Gastroesophageal sphincter (tissue), 3 donors: ENCODE results near the gene POU2AF1.

Source experiments
- EP300 ChIP-seq: sonication (generic); formaldehyde crosslinking; IDR thresholded peaks from one replicate; pipeline ENCODE4 v1.6.1; 2017; ENCODE audit warnings: antibody characterized with exemption, mild to moderate bottlenecking
- POLR2A ChIP-seq, 2 donors: fragments of 450-650 bp; IDR thresholded peaks; one replicate each; pipeline ENCODE4 v1.6.1; 2017; ENCODE audit warnings: antibody characterized with exemption in 2 of 2, mild to moderate bottlenecking in 2 of 2, moderate library complexity in 1 of 2
- TF ChIP-seq, protein P1 (sequence below), 4 experiments: fragments of 200-600 bp in 2 of 4; fragments of 450-650 bp in 2 of 4; sonication (generic) in 1 of 4; IDR thresholded peaks; one replicate each; pipeline ENCODE4 v1.5.1; 2017 to 2019; ENCODE audit warnings: antibody characterized with exemption in 4 of 4, mild to moderate bottlenecking in 2 of 4, moderate library complexity in 2 of 4

DNA sequence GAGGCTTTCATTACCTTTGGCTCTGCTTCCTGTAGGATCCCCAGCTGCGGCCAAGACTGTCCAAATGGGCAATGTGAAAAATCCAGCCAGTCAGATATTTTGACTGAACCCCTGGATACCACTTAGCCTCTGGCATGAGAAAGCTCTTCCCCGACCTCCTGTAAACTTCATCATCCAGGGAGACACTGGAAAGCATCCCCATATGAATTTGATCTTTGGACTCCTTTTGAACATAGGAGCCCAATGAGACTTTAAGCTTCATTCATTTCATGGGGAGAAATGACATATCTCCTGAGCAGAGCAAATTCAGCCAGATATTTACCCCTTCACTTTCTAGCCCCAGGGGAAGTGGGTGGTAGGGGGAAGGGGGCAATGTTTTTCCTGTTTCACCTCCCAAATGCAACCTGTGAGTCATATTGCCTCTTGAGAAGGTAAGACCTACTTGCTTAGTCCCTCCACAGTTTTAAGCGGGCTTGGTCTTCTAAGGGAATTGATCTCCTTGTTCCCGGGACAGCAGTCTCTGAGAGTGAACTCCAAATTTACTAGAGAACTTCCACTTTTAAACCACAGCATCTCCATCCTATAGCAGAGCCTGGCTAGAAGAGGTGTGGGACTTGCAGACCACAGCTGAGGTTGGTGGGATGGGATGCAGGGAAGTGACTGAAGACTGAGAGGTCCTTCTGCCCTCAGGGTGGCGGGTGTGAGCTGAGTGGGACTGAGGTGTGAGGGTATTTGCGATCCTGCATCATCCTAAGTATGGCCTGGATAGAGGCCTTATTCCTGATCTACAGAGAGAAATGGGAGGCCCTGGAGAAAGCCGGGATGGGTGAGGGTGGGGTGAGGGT is 20.3 kb upstream of the POU2AF1 start:
- no peak for TF ChIP-seq EP300
- TF ChIP-seq, protein P1, sequence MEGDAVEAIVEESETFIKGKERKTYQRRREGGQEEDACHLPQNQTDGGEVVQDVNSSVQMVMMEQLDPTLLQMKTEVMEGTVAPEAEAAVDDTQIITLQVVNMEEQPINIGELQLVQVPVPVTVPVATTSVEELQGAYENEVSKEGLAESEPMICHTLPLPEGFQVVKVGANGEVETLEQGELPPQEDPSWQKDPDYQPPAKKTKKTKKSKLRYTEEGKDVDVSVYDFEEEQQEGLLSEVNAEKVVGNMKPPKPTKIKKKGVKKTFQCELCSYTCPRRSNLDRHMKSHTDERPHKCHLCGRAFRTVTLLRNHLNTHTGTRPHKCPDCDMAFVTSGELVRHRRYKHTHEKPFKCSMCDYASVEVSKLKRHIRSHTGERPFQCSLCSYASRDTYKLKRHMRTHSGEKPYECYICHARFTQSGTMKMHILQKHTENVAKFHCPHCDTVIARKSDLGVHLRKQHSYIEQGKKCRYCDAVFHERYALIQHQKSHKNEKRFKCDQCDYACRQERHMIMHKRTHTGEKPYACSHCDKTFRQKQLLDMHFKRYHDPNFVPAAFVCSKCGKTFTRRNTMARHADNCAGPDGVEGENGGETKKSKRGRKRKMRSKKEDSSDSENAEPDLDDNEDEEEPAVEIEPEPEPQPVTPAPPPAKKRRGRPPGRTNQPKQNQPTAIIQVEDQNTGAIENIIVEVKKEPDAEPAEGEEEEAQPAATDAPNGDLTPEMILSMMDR (IDR thresholded peaks at IDR 0.05): no peak
- TF ChIP-seq POLR2A (IDR thresholded peaks at IDR 0.05): no peak
